HG03354 (cell line): ENCODE results near the gene TMEM109.

ENCODE experiments used
- ATAC-seq: cut with Tn5 transposase; IDR thresholded peaks from one replicate; pipeline ENCODE4 v1.9.1; 2021; ENCODE audit warnings: mild to moderate bottlenecking; ENCODE audit not compliant: unreplicated experiment, poor library complexity, severe bottlenecking

Gene TMEM109

DNA sequence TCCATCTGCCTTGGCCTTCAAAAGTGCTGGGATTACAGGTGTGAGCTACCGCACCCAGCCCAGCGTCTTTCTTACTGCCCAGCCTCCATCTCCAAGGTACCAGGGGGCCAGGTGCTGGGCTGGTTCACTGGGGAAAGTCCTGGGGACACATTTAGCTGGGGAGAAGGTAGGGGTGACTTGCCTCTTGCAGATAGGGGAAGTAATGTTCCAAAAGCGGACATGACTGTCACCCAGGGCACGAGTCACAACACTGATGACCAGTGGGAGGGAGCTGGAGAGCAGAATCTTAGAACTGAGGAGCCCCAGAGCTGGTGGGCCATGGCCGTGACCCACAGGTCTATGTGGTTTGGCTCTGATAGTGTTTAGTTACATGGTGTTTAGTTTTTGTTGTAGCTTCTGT, 40.5 kb downstream of the TMEM109 start:
- no peak for ATAC-seq

DNA sequence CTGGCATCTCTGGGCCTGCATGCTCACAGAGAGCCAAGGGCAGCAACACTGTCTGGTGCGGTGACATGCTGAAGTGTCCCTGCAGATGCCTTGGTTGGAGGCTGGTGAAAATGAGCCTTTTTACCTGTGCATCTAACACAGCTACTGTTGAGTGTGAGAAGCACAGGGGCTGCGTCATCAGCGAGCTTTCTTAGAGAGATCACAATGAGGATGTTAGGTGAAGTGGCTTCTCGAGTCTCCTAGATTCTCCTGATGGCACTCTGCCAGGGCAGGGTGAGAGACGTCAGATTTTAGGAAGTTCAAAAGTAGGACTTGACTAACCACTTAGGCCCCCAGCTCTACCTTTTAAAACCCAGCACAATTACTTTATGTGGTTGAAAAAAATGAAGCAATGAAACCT, 41.6 kb downstream of the TMEM109 start:
- no peak for ATAC-seq

- ATAC-seq, result no peak
These were observed 43.2 kb downstream of the TMEM109 start for GRCh38 chr11:60957188-60957587.

GRCh38 chr11:60959431-60959830, 45.5 kb downstream of the TMEM109 start:
- ATAC-seq, result no peak

DNA sequence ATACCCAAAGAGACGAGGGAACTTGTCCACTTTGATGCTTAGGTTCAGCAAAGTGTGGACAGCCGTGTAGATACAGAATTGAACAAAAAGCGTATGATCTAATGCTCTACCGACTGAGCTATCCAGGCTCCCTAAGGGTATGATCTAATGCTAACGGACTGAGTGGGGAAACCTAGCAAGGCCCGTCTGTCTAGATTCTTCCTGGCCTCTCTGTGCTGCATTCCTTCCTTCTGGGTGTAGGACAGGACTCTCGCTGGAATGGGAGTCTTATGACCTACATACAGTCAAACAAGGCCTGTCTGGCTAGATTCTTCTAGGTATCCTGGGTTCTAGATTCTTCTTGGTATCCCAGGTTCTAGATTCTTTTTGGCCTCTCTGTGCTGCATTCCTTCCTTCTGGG, 46.4 kb downstream of the TMEM109 start:
- ATAC-seq, result no peak

DNA sequence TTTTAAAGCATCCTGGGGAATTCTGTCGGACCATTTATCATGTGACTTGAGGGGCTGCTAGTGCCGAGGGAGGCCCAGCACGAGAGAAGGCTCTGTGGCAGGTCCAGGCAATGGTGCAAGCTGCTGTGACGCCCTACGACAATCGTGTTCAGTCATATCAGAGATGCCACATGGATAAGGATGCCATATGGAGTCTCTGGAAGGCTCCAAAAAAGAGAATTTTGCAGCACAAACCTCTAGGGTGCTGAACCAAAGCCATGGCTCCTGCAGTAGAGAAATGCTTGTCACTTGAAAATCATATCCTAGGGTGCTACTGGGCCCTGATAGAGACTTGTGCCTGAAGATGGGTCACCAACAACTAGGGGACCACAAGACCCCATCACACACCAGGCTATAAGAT, 50.8 kb downstream of the TMEM109 start:
- ATAC-seq, result no peak

DNA sequence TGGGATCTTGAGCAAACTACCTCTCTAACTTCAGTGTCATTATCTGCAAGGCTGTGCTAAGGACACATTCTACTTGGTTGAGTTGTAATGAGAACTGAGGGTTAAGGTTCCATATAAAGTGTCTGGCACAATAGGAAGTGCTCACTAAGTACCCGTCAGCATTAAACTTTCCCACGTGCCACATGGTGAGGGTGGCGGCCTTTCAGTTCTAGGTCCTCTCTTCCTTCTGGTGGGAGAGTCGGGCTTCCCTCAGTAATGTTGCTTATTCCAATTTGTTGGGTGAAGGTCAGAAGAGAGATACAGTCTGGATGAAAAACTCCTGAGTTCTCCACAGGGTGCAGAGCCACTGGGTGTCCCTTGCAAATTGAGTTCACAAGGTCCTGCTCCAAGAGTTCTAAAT, 52.9 kb downstream of the TMEM109 start:
- no peak for ATAC-seq

DNA sequence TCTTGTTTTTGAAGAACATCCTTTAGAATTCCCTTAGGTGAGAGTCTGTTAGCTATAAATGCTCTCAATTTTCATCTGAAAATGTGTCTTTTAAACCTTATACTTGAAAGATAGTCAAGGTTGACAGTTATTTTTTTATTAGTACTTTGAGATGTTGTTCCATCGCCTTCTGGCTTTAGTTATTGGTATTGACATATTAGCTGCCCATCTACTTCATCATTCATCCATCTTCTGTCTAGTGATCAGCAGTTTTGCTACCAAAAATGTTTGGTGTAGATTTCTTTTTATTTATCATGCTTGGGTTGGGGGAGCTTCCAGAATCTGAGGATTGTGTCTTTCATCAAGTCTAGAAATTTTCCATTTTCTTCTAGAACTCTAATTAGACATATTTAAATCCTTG, 54.3 kb downstream of the TMEM109 start:
- ATAC-seq, result no peak

DNA sequence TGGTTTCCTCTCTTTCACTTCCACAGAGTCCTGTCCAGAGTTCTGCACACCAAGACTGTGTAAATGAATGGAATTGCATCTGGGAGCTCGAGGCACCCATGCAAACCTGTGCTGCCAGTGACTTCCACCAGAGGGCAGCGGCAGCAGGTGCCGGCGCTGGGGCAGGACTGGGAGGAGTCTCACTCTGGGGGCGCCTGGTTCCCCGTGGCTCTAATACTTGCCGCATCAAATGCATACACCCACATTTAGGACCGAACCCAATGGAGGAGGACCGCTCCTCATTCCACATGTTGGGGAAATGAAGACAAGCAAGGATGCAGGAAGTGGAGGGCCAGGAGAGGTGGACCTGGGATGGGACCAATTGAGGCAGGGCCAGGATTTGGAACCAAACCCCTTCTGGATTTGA, 56.4 kb downstream of the TMEM109 start:
- ATAC-seq, result no peak

DNA sequence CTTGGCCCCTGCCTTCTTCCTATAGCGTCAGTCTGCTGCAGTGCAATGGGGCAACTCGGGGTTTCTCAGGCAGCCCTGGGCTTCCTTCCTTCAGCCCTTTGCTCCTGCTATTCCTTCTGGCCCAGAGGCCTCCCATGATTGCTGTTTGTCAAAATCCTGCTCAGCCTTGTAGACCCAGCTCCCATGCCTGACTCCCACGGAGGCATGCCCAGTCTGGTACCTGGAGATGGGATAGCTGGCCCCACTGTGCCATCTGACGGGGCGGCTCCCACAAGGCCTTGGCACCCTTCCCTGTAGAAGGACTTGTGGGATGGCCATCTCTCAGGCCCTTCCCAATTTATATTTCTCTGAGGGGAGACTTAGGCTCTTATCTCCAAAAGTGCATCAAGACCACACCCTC, 56.9 kb downstream of the TMEM109 start:
- ATAC-seq, result no peak

DNA sequence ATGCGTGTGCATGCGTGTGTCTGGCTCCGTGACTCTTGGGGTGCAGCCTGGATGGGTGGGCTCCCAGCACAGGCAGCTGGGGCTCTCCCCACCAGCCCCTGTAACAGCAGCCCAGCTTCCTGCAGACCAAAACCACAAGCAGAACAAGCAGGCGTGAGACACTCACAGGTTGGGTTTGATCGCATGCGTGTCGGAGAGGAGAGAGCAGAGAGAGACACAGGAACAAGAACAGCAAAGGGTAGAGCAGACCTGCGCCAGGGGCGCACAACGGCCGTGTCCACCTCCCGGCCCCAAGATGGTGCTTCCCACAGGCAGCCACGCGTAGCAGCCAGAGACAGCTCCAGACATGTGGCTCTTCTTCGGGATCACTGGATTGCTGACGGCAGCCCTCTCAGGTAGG, 57.6 kb downstream of the TMEM109 start, which contains the start of gene CD6:
TSS of gene CD6 (plus strand) at position 161 of the 400 bp plus-strand sequence. CDS start at position 347, 186 bp downstream.
- ATAC-seq, result no peak

GRCh38 chr11:60972182-60973030, 58.4 kb downstream of the TMEM109 start:
- no peak for ATAC-seq
